Tibial artery (tissue), 4 donors: ENCODE measurements around the gene PNPLA5.

ENCODE experiments used
- DNase-seq, 2 donors: peaks; one replicate each; pipeline ENCODE4 v3.0.0-alpha.2; 2019
- H3K27ac ChIP-seq, 2 donors: fragments of 200-600 bp; sonication (generic) in 1 of 2; 1 replicate in 1 of 2; 2 replicates in 1 of 2; pipeline ENCODE4 v1.5.1; 2018 to 2019; ENCODE audit warnings: mild to moderate bottlenecking in 1 of 2
- H3K27me3 ChIP-seq, 2 donors: fragments of 200-600 bp; sonication (generic) in 1 of 2; one replicate each; pipeline versions ENCODE4 v1.5.1 to v1.6.0; 2016 to 2019
- H3K36me3 ChIP-seq, 3 donors: fragments of 200-600 bp; sonication (generic) in 2 of 3; one replicate each; pipeline ENCODE4 v1.5.1; 2016 to 2019; ENCODE audit warnings: mild to moderate bottlenecking in 2 of 3
- H3K4me1 ChIP-seq, 4 donors: fragments of 200-600 bp; sonication (generic) in 2 of 4; 1 replicate in 3 of 4; 2 replicates in 1 of 4; pipeline ENCODE4 v1.5.1; 2016 to 2019
- H3K4me3 ChIP-seq, 2 donors: fragments of 200-600 bp; sonication (generic) in 1 of 2; 1 replicate in 1 of 2; 2 replicates in 1 of 2; pipeline ENCODE4 v1.5.1; 2018 to 2019; ENCODE audit warnings: mild to moderate bottlenecking in 2 of 2
- H3K9me3 ChIP-seq, 3 donors: fragments of 200-600 bp; sonication (generic) in 1 of 3; one replicate each; pipeline ENCODE4 v1.5.1; 2016 to 2019
- intact Hi-C: fragments of 100-400 bp; cut with DNase I; formaldehyde crosslinking; loops from one replicate; pipeline ENCODE4 v1.15.0; 2023; ENCODE audit warnings: low total_unique reads
- TF ChIP-seq, protein P1 (sequence below), 2 experiments: fragments of 200-600 bp in 1 of 2; fragments of 450-650 bp in 1 of 2; IDR thresholded peaks; one replicate each; pipeline ENCODE4 v1.5.1; 2017 to 2019; ENCODE audit warnings: antibody characterized with exemption in 2 of 2, mild to moderate bottlenecking in 1 of 2, moderate library complexity in 1 of 2

The PNPLA5 gene

DNA sequence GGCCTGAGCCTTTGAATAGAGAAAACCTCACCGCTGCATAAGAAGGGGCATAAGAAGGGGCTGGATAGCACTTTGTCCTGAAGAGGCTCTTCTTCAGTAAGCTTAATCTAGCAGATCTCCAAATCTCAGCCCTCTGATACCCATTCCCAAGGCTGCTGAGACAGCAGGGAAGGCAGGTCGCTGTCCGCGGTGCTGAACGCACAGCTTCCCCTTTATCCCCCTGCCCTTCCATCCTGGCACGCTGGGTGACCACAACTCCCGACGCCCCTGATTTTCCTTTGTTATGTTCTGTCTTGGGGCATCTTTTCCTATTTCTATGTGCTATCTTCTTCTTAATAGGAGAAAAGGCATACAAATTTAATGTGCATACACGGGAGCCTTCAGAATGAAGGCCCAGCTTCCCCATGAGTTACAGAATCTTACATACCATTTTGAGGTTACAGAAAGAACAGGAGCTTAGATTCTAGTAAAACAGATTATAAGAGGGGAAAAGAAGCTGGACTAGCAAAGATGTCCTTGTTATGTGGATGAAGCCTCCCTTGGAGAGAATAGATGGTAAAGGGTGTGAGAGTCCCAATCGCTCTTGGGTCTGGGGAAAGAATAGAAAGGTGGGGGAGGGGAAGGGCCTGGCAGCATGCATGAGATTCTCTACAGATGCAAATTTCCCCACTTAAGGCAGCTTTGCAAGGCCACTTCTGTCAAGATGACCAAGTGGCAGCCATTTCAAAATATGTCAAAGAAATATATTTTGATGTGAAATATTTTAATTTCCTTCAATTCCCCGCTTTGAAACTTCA lies 23.8 kb downstream of the PNPLA5 start:
- TF ChIP-seq, protein P1, sequence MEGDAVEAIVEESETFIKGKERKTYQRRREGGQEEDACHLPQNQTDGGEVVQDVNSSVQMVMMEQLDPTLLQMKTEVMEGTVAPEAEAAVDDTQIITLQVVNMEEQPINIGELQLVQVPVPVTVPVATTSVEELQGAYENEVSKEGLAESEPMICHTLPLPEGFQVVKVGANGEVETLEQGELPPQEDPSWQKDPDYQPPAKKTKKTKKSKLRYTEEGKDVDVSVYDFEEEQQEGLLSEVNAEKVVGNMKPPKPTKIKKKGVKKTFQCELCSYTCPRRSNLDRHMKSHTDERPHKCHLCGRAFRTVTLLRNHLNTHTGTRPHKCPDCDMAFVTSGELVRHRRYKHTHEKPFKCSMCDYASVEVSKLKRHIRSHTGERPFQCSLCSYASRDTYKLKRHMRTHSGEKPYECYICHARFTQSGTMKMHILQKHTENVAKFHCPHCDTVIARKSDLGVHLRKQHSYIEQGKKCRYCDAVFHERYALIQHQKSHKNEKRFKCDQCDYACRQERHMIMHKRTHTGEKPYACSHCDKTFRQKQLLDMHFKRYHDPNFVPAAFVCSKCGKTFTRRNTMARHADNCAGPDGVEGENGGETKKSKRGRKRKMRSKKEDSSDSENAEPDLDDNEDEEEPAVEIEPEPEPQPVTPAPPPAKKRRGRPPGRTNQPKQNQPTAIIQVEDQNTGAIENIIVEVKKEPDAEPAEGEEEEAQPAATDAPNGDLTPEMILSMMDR (IDR thresholded peaks at IDR 0.05): no peak
- peak in 1 of 2 donors; percentile 33 for DNase-seq
- Histone ChIP-seq H3K27ac (no peak overlapping the region), H3K36me3 (no peaks in the 10 kb centered on the region), H3K9me3 (no peaks in the 10 kb centered on the region), H3K27me3 (peaks cover 0 to 17% of the 10 kb centered on the region in 2 donors), H3K4me3 (no peak overlapping the region), H3K4me1 (no peaks in the 10 kb centered on the region)
- intact Hi-C loops: no loop called here

DNA sequence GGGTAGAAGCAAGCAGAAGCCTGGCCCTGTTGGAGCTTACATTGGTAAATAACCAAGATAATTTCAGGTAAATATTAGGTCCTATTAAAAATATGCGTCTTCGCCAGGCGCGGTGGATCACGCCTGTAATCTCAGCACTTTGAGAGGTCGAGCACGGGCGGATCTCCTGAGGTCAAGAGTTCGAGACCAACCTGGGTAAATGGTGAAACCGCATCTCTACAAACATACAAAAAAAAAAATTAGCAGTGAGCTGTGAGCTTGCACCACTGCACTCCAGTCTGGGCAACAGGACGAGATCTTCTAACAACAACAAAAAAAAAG lies 29.0 kb downstream of the PNPLA5 start:
- no peaks in the 10 kb centered on the region for H3K9me3 ChIP-seq
- intact Hi-C loops: no loop called here
- H3K4me3 ChIP-seq: no peak overlapping the region
- DNase-seq: no peak
- TF ChIP-seq, protein P1 (IDR thresholded peaks at IDR 0.05): no peak
- H3K27me3 ChIP-seq: peaks cover 0 to 62% of the 10 kb centered on the region in 2 donors
- no peak overlapping the region for H3K27ac ChIP-seq
- peaks cover 0 to 9% (median 2%) of the 10 kb centered on the region in 4 donors for H3K4me1 ChIP-seq
- H3K36me3 ChIP-seq: no peaks in the 10 kb centered on the region

DNA sequence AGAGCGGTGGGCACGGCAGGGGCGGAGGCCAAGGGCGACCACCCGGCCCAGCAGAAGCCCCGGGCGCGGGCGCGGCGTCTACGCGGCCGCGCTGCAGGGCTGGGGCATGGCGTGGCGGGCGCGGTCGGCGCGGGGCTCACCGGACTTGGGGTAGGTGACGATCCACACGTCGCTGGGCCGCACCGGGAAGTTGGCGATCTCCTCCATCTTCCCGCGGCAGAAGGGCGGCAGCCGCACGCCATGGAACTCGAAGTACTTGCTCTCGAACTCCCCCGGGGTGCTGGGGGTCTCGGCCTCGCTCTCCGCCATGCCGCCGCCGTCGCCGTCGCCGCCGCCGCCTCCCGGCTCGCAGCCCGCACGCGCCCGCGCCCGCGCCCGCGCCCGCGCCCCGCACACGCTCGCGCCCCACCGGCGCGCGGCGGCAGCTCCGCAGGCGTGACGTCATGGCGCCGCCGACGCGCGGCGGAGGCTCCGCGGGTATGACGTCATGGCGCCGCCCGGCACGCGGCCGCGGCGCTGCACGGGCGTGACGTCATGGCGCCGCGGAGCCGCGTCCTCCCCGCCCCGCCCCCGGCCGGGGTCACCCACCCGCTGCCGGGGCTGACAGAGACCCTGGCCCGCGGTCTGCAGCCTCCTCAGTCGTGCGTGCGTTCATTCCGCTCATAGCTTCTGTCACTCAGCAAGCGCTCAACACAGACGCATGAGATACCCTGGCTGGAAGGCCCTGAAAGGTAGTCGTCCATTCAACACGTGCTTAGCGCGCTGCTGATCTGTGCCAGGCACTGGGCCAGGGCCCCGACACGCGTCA lies 29.5 kb downstream of the PNPLA5 start, which contains the start of gene SULT4A1:
Gene SULT4A1 (minus strand): TSS at position 440 of the 808 bp plus-strand sequence. CDS start 131 bp downstream, at position 309.
- DNase-seq: no peak
- intact Hi-C loops: no loop called here
- Histone ChIP-seq H3K27me3 (peaks cover 0 to 62% of the 10 kb centered on the region in 2 donors), H3K4me3 (no peak within 1 kb of the TSS), H3K9me3 (no peaks in the 10 kb centered on the region), H3K36me3 (no peaks in the 10 kb centered on the region), H3K4me1 (peaks cover 0 to 9% (median 2%) of the 10 kb centered on the region in 4 donors), H3K27ac (no peak within 1 kb of the TSS)
- TF ChIP-seq, protein P1 (IDR thresholded peaks at IDR 0.05): no peak

DNA sequence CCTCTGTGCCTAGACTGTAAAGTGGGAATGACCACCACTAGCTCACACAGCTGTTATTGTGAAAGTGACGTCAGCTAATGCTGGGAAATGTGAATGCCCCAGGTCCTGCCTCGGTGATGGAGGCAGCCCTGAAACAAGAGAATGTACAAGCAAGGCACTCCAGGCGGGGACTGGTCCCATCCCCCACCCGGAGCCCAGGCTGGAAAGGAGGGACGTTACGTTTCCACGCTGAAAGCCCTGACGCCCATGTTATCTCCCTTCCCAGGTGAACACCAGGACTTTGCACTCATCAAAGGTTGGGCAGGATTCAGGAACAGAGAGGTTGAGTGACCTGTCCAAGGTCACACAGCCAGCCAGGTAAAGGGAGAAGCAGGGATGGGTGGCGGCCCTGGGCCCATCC lies 30.3 kb downstream of the PNPLA5 start:
- Histone ChIP-seq H3K36me3 (no peaks in the 10 kb centered on the region), H3K9me3 (peaks cover 0 to 4% (median 0%) of the 10 kb centered on the region in 3 donors), H3K4me3 (no peak overlapping the region), H3K27me3 (peaks cover 0 to 62% of the 10 kb centered on the region in 2 donors), H3K27ac (no peak overlapping the region), H3K4me1 (peaks cover 0 to 9% (median 2%) of the 10 kb centered on the region in 4 donors)
- TF ChIP-seq, protein P1 (IDR thresholded peaks at IDR 0.05): no peak
- intact Hi-C loops: no loop called here
- no peak for DNase-seq

DNA sequence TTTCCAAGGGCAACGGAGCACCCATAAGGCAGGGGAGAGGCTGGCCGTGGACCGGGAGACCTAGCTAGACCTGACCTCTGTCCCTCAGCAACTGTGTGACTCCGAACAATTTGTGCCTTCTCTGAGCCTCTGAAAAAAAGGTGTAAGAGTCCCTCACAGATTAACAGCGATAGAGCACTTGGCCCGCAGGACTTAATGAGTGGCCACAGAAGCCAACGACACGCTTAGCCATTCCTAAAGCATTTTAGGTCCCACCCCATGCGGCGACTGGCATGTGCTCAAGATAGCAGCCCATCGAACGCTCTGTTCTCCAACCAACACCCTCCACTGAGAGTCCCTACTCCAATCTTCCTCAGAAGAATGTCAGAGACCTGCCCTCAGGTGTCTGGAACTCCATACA lies 31.0 kb downstream of the PNPLA5 start:
- no peak overlapping the region for H3K4me3 ChIP-seq

More for the DNA sequence above, 31.0 kb downstream of the PNPLA5 start:
- TF ChIP-seq, protein P1 (IDR thresholded peaks at IDR 0.05): no peak
- Histone ChIP-seq H3K9me3 (peaks cover 0 to 4% (median 0%) of the 10 kb centered on the region in 3 donors), H3K27me3 (peaks cover 0 to 62% of the 10 kb centered on the region in 2 donors), H3K27ac (no peak overlapping the region), H3K4me1 (peaks cover 0 to 9% (median 2%) of the 10 kb centered on the region in 4 donors), H3K36me3 (no peaks in the 10 kb centered on the region)
- no peak for DNase-seq
- intact Hi-C loops: no loop called here
